Omental fat pad (tissue), 4 donors: ENCODE data around the gene HPCAL1. TPM values are rescaled to one million over a fixed set of nuclear protein-coding genes. Genes with fewer than 3 reads are reported as not detected.
"Not testable (repeated sequence)": the region's sequence is repeated elsewhere in the genome, so short reads cannot be mapped to it uniquely, and the experiment has no call there.

Experiments used
- ATAC-seq: fragments of 150-250 bp; one replicate; pipeline ENCODE4 v1.9.1; 2016; ENCODE audit warnings: mild to moderate bottlenecking, moderate library complexity; ENCODE audit not compliant: low FRiP score
- DNase-seq: peaks from one replicate; pipeline ENCODE4 v3.0.0-alpha.2; 2019; ENCODE audit warnings: low spot score
- CTCF ChIP-seq, 3 donors: fragments of 450-650 bp; IDR thresholded peaks; one replicate each; pipeline ENCODE4 v1.5.1; 2016 to 2017; ENCODE audit warnings: antibody characterized with exemption in 3 of 3, mild to moderate bottlenecking in 3 of 3, moderate library complexity in 2 of 3
- total RNA-seq, 4 donors: library from RNA; depleted of rRNA; stranded (reverse); fragments of >200 nt; gene quantifications; one replicate each; pipeline ENCODE4 v1.1.0, GENCODE V29; 2016

HPCAL1 gene
- total RNA-seq, 4 donors from 2014 or later: 51.8 to 75.8 (median 67.8) TPM

GRCh38 chr2:10438688-10439087 is 136.0 kb downstream of the HPCAL1 start:
- no peak for DNase-seq
- ATAC-seq: no peak
- no peak for TF ChIP-seq CTCF (IDR thresholded peaks at IDR 0.05)

GRCh38 chr2:10439185-10439879 is 136.6 kb downstream of the HPCAL1 start:
- TF ChIP-seq CTCF (IDR thresholded peaks at IDR 0.05): no peak
- ATAC-seq (no peak), DNase-seq (no peak)

GRCh38 chr2:10439971-10440370 is 137.3 kb downstream of the HPCAL1 start:
- no peak for ATAC-seq
- TF ChIP-seq CTCF (IDR thresholded peaks at IDR 0.05): no peak

GRCh38 chr2:10440736-10441135 is 138.0 kb downstream of the HPCAL1 start:
- no peak for TF ChIP-seq CTCF (IDR thresholded peaks at IDR 0.05)
- no peak for DNase-seq
- no peak for ATAC-seq

More at GRCh38 chr2:10439971-10440370, 137.3 kb downstream of the HPCAL1 start:
- no peak for DNase-seq

GRCh38 chr2:10441948-10442347 is 139.2 kb downstream of the HPCAL1 start:
- TF ChIP-seq CTCF (IDR thresholded peaks at IDR 0.05): no peak
- no peak for ATAC-seq

GRCh38 chr2:10442469-10443126 is 139.9 kb downstream of the HPCAL1 start:
- not testable (repeated sequence) for ATAC-seq, DNase-seq

More at GRCh38 chr2:10441948-10442347, 139.2 kb downstream of the HPCAL1 start:
- DNase-seq: no peak

- ATAC-seq (no peak), DNase-seq (no peak)
- no peak for TF ChIP-seq CTCF (IDR thresholded peaks at IDR 0.05)
Observed at GRCh38 chr2:10444463-10444862, 141.8 kb downstream of the HPCAL1 start.
